CD4-positive, alpha-beta memory T cell (primary cell): Measurements from ENCODE around the gene ZBTB7A. TPM values are rescaled to one million over a fixed set of nuclear protein-coding genes. Genes with fewer than 3 reads are reported as not detected.

Experiments used
- CTCF ChIA-PET: fragments of 350-600 bp; sonication (Branson Sonifier 250); formaldehyde crosslinking; loops from one replicate; lab custom pipeline; 2021; ENCODE audit warnings: inconsistent platforms; ENCODE audit not compliant: partially characterized antibody; lab: Charles Lee
- POLR2A ChIA-PET: fragments of 350-600 bp; sonication (Branson Sonifier 250); formaldehyde crosslinking; loops from one replicate; lab custom pipeline; 2021; ENCODE audit not compliant: partially characterized antibody; lab: Charles Lee
- DNase-seq, 5 donors: peaks; one replicate each; pipeline versions ENCODE4 v3.0.0 to v3.0.0-alpha.2; 2020 to 2022; ENCODE audit warnings: mixed read lengths in 1 of 5
- H3K27ac ChIP-seq: one replicate; pipeline ENCODE4 v1.7.0; 2013; ENCODE audit warnings: low read depth, low read length
- H3K27me3 ChIP-seq: 2 replicates; pipeline ENCODE4 v1.7.0; 2013; ENCODE audit warnings: mild to moderate bottlenecking, low read length, moderate library complexity; ENCODE audit not compliant: insufficient read depth
- H3K36me3 ChIP-seq: 2 replicates; pipeline ENCODE4 v1.7.0; 2013; ENCODE audit warnings: mild to moderate bottlenecking, low read length, moderate library complexity; ENCODE audit not compliant: insufficient read depth
- H3K4me1 ChIP-seq: 2 replicates; pipeline ENCODE4 v1.7.0; 2013; ENCODE audit warnings: mild to moderate bottlenecking, low read length, moderate library complexity; ENCODE audit not compliant: insufficient read depth
- H3K4me3 ChIP-seq, 2 donors: one replicate each; pipeline ENCODE4 v1.7.0; 2013; ENCODE audit warnings: low read length in 2 of 2, mild to moderate bottlenecking in 1 of 2
- H3K9me3 ChIP-seq, 2 donors: one replicate each; pipeline ENCODE4 v1.7.0; 2013; ENCODE audit warnings: low read length in 2 of 2, control low read depth in 1 of 2; ENCODE audit not compliant: control insufficient read depth in 1 of 2
- H3K27ac Mint-ChIP-seq, 7 donors: one replicate each; pipeline ENCODE4 v1.8.0; 2020 to 2021; ENCODE audit warnings: mixed read lengths in 7 of 7, mild to moderate bottlenecking in 6 of 7, inconsistent platforms in 3 of 7, moderate library complexity in 3 of 7
- H3K27me3 Mint-ChIP-seq, 2 donors: one replicate each; pipeline ENCODE4 v1.8.0; 2020 to 2021; ENCODE audit warnings: mixed read lengths in 2 of 2
- H3K36me3 Mint-ChIP-seq, 2 donors: one replicate each; pipeline ENCODE4 v1.8.0; 2020 to 2021; ENCODE audit warnings: mixed read lengths in 2 of 2, inconsistent platforms in 1 of 2, mild to moderate bottlenecking in 1 of 2
- H3K4me1 Mint-ChIP-seq, 4 donors: one replicate each; pipeline ENCODE4 v1.8.0; 2020 to 2021; ENCODE audit warnings: mixed read lengths in 4 of 4, mild to moderate bottlenecking in 1 of 4
- H3K4me3 Mint-ChIP-seq, 8 donors: one replicate each; pipeline ENCODE4 v1.8.0; 2020 to 2021; ENCODE audit warnings: mixed read lengths in 8 of 8, mild to moderate bottlenecking in 7 of 8, moderate library complexity in 6 of 8, inconsistent platforms in 3 of 8
- H3K9me3 Mint-ChIP-seq, 8 donors: one replicate each; pipeline ENCODE4 v1.8.0; 2020 to 2021; ENCODE audit warnings: mixed read lengths in 8 of 8, mild to moderate bottlenecking in 5 of 8, inconsistent platforms in 3 of 8, moderate library complexity in 1 of 8
- intact Hi-C: fragments of 100-400 bp; cut with micrococcal nuclease; formaldehyde crosslinking; loops from one replicate; pipeline ENCODE4 v1.15.1; 2023
- polyA plus RNA-seq, 2 donors: library from polyadenylated mRNA; unstranded; fragments of 300-500 nt; fragmentation: Illumina TruSeq; gene quantifications; one replicate each; pipeline ENCODE4 v1.2.3, GENCODE V29; 2021
- total RNA-seq, 2 experiments: library from RNA; stranded (reverse); gene quantifications; one replicate each; pipeline ENCODE4 v1.2.3, GENCODE V29; 2021

Gene ZBTB7A
- total and polyA plus RNA-seq, 4 experiments from 2014 or later = 9.6 to 57.7 (median 52.6) TPM

GRCh38 chr19:4061178-4061682 lies 5.5 kb downstream of the ZBTB7A start:
- Mint-ChIP-seq H3K27me3 (no peaks in the 10 kb centered on the region), H3K36me3 (peaks cover 0 to 17% of the 10 kb centered on the region in 2 donors), H3K27ac (peak overlapping the region in 6 of 7 donors; percentile 23 to 89 (median 70)), H3K4me3 (peak overlapping the region in 6 of 8 donors; percentile 27 to 73 (median 65)), H3K4me1 (peaks cover 10 to 45% (median 28%) of the 10 kb centered on the region in 4 donors), H3K9me3 (no peaks in the 10 kb centered on the region)
- peak in 1 of 5 donors; percentile 63 for DNase-seq
- H3K4me1 ChIP-seq = peaks cover 68% of the 10 kb centered on the region
- no peaks in the 10 kb centered on the region for H3K9me3 ChIP-seq
- H3K27ac ChIP-seq = peak overlapping the region; percentile 64
- POLR2A ChIA-PET = interaction anchor here (0.9 to 4.2 kb wide), 4 partner anchors 21 to 71 kb away, joined by 3 to 25 read pairs (median 4); partner anchors contain the start of gene PIAS4
- H3K4me3 ChIP-seq = peak overlapping the region in 1 of 2 donors; percentile 23
- no peaks in the 10 kb centered on the region for H3K36me3 ChIP-seq
- no peaks in the 10 kb centered on the region for H3K27me3 ChIP-seq
- intact Hi-C loops = loop anchor here (10.0 kb wide), 1 partner anchor 486 kb away; the partner anchor contains the start of gene HMG20B
- CTCF ChIA-PET = no interaction called here

- no peaks in the 10 kb centered on the region for H3K27me3 Mint-ChIP-seq
- H3K9me3 Mint-ChIP-seq = no peaks in the 10 kb centered on the region
- intact Hi-C loops = loop anchor here (10.0 kb wide), 1 partner anchor 486 kb away; the partner anchor contains the start of gene HMG20B
- H3K36me3 Mint-ChIP-seq = peaks cover 0 to 22% of the 10 kb centered on the region in 2 donors
- peak overlapping the region; percentile 64 for H3K27ac ChIP-seq
- ChIA-PET POLR2A (interaction anchor here (0.9 to 4.2 kb wide), 5 partner anchors 22 to 71 kb away, joined by 3 to 25 read pairs (median 4); partner anchors contain the start of gene PIAS4), CTCF (no interaction called here)
- H3K36me3 ChIP-seq = no peaks in the 10 kb centered on the region
- peak overlapping the region in 1 of 2 donors; percentile 23 for H3K4me3 ChIP-seq
- no peaks in the 10 kb centered on the region for H3K27me3 ChIP-seq
- peak overlapping the region in 7 of 8 donors; percentile 27 to 73 (median 65) for H3K4me3 Mint-ChIP-seq
- peak overlapping the region; percentile 80 to 91 (median 89) for H3K27ac Mint-ChIP-seq
- DNase-seq = no peak
- H3K9me3 ChIP-seq = no peaks in the 10 kb centered on the region
- peaks cover 11 to 48% (median 31%) of the 10 kb centered on the region in 4 donors for H3K4me1 Mint-ChIP-seq
- H3K4me1 ChIP-seq = peaks cover 73% of the 10 kb centered on the region
Measured at GRCh38 chr19:4060621-4061177, 6.0 kb downstream of the ZBTB7A start.

DNA sequence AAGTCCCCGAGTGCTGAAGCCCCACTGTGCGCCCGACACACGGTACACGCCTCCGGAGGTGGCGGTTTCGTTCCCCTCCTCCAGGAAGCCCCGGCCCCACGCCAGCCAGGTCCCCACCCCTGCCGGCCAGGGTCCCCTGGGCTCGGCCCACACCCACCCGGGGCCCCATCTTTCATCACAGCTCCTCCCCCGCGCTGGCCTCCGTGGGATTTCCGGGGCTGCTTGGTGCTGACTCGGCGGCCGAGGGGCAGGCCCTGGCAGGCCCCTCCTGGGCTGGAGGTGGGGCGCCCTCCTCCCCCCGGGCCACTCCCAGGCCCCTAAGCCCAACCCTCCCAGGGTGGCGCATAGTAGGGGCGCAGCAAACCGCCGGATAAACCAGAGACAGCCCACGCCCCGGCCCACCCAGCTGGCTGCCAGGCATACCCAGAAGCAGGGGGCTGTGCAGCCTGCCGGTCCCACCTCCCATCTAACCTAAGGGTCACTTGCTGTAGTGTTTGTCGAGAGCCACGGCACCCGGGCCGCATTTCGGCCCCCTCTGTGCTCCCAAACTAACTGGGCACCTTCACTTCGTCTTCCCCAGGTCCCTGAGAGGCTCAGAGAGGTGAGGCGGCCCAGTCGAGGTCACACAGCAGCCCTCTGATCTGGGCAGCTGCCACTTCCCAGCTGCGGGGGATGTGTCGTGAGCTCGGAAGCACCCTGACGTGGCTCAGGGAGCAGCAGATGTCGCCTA lies 6.6 kb downstream of the ZBTB7A start:
- Mint-ChIP-seq H3K36me3 (peaks cover 3 to 26% of the 10 kb centered on the region in 2 donors), H3K27ac (peak overlapping the region; percentile 80 to 91 (median 89)), H3K9me3 (no peaks in the 10 kb centered on the region), H3K4me3 (peak overlapping the region; percentile 17 to 78 (median 66)), H3K27me3 (no peaks in the 10 kb centered on the region), H3K4me1 (peaks cover 11 to 53% (median 31%) of the 10 kb centered on the region in 4 donors)
- H3K36me3 ChIP-seq = peaks cover 3% of the 10 kb centered on the region
- H3K4me3 ChIP-seq = peak overlapping the region in 1 of 2 donors; percentile 23
- no peaks in the 10 kb centered on the region for H3K9me3 ChIP-seq
- H3K27me3 ChIP-seq = no peaks in the 10 kb centered on the region
- H3K27ac ChIP-seq = peak overlapping the region; percentile 64
- peaks cover 73% of the 10 kb centered on the region for H3K4me1 ChIP-seq
- POLR2A ChIA-PET = interaction anchor here (0.5 to 1.9 kb wide), 7 partner anchors 11 to 80 kb away, joined by 3 to 5 read pairs (median 4); partner anchors contain the start of gene PIAS4
- CTCF ChIA-PET = no interaction called here
- peak; percentile 46 to 68 (median 56) for DNase-seq
- intact Hi-C loops = loop anchor here (10.0 kb wide), 1 partner anchor 485 kb away; the partner anchor contains the start of gene HMG20B

DNA sequence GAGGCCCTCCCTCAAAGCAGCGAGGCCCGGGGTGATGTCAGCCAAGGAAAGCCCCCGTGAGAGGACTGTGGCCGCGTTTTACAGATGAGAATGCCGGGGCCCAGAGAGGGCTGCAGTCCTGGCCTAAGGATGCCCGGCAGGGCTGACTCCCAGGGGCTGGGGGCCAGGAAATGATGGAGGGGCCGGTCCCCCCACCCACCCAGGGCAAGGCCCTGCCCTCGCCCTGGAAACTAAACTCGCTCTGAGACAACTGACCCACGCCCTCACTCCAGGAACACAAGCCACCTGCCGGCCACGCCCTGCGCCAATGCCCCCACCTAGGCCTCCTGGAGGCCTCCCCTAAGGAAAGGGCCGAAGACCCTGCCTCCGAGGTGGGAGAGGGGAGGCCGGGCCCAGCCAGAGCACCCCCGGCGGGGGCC lies 7.2 kb downstream of the ZBTB7A start:
- Histone ChIP-seq H3K9me3 (no peaks in the 10 kb centered on the region), H3K36me3 (peaks cover 8% of the 10 kb centered on the region), H3K27me3 (no peaks in the 10 kb centered on the region), H3K4me1 (peaks cover 73% of the 10 kb centered on the region), H3K4me3 (peak overlapping the region in 1 of 2 donors; percentile 23), H3K27ac (peak overlapping the region; percentile 64)
- no peak for DNase-seq
- Mint-ChIP-seq H3K36me3 (peaks cover 3 to 26% of the 10 kb centered on the region in 2 donors), H3K9me3 (no peaks in the 10 kb centered on the region), H3K27me3 (no peaks in the 10 kb centered on the region), H3K27ac (peak overlapping the region in 5 of 7 donors; percentile 41 to 86 (median 71)), H3K4me3 (peak overlapping the region in 3 of 8 donors; percentile 11 to 25 (median 13)), H3K4me1 (peaks cover 11 to 55% (median 31%) of the 10 kb centered on the region in 4 donors)
- CTCF ChIA-PET = no interaction called here
- intact Hi-C loops = no loop called here
- POLR2A ChIA-PET = interaction anchor here (0.5 to 1.9 kb wide), 8 partner anchors 8 to 81 kb away, joined by 3 to 7 read pairs (median 4); partner anchors contain the start of genes EEF2, PIAS4 and ZBTB7A

GRCh38 chr19:4058693-4059452 lies 7.8 kb downstream of the ZBTB7A start:
- H3K27ac ChIP-seq = peak overlapping the region; percentile 64
- peaks cover 10% of the 10 kb centered on the region for H3K36me3 ChIP-seq
- Mint-ChIP-seq H3K27me3 (no peaks in the 10 kb centered on the region), H3K27ac (peak overlapping the region in 2 of 7 donors; percentile 41 to 76), H3K9me3 (no peaks in the 10 kb centered on the region), H3K4me1 (peaks cover 11 to 54% (median 30%) of the 10 kb centered on the region in 4 donors), H3K36me3 (peaks cover 3 to 24% of the 10 kb centered on the region in 2 donors), H3K4me3 (peak overlapping the region in 2 of 8 donors; percentile 13 to 25)
- DNase-seq = no peak
- POLR2A ChIA-PET = interaction anchor here (0.9 to 1.7 kb wide), 4 partner anchors 9 to 74 kb away, joined by 3 to 7 read pairs (median 5); partner anchors contain the start of genes EEF2 and ZBTB7A
- intact Hi-C loops = no loop called here
- H3K9me3 ChIP-seq = no peaks in the 10 kb centered on the region
- no peak overlapping the region for H3K4me3 ChIP-seq
- CTCF ChIA-PET = no interaction called here
- no peaks in the 10 kb centered on the region for H3K27me3 ChIP-seq
- peaks cover 67% of the 10 kb centered on the region for H3K4me1 ChIP-seq

DNA sequence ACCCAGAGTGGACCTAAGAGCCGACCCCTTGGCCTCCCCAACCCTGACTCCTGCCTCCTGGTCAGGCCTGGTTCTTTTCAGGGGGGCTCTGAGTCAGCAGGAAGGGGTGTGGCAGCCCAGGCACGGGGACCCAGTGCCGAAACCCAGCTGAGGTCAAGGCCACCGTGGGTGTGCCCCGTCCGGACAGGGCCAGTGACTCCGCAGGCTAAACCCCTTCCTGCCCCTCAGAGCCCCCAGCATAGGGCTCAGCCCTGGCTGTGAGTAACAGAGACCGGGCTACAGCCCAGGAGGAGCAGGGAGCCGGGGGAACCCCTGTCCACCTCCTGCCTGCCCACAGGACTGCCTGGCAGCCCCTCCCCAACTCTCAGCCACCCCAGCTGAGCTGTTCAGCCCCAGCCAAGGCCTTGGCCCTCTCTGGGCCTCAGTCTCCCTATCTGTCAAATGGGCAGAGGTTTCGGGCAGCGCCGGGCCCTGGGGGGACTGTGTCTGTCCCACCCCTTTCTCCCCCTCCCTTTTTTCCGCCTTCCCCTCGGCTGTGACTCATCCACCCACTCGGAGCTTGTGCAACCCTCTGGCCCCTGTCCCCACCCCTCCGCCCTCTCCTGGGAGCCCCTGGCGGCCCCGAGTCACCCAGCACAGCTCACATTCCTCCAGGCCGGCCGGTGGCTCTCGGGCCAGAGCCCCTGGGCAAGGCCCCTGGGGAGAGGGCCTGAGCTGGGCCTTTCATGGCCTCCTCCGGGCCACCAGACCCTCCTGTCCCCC lies 8.6 kb downstream of the ZBTB7A start:
- no peak for DNase-seq
- intact Hi-C loops = no loop called here
- no peak overlapping the region for H3K4me3 ChIP-seq
- Mint-ChIP-seq H3K36me3 (peaks cover 10 to 30% of the 10 kb centered on the region in 2 donors), H3K27me3 (no peaks in the 10 kb centered on the region), H3K4me3 (peak overlapping the region in 3 of 8 donors; percentile 1 to 27 (median 26)), H3K4me1 (peaks cover 15 to 54% (median 33%) of the 10 kb centered on the region in 4 donors), H3K27ac (peak overlapping the region in 5 of 7 donors; percentile 54 to 84 (median 78)), H3K9me3 (peaks cover 0 to 3% (median 0%) of the 10 kb centered on the region in 8 donors)
- H3K27me3 ChIP-seq = no peaks in the 10 kb centered on the region
- no peaks in the 10 kb centered on the region for H3K9me3 ChIP-seq
- peaks cover 67% of the 10 kb centered on the region for H3K4me1 ChIP-seq
- POLR2A ChIA-PET = interaction anchor here (0.9 to 1.7 kb wide), 6 partner anchors 9 to 189 kb away, joined by 3 to 7 read pairs (median 4); partner anchors contain the start of genes EEF2, YJU2 and ZBTB7A
- peaks cover 18% of the 10 kb centered on the region for H3K36me3 ChIP-seq
- H3K27ac ChIP-seq = peak overlapping the region; percentile 64
- CTCF ChIA-PET = no interaction called here
